Measurements from ENCODE around the gene MEG3.
A peak's percentile ranks its signal among the peaks of the same experiment; 100 is the strongest.

The MEG3 gene

GRCh38 chr14:100824901-100825712, 811 bp upstream of the MEG3 start:
- intact Hi-C loops (cut with DNase I) = no loop called here
- DNase-seq = peak in 1 of 42 donors; percentile 29

GRCh38 chr14:100826391-100827100, 628 bp downstream of the MEG3 start:
- DNase-seq = peak in 3 of 42 donors; percentile 12 to 16 (median 14)
- intact Hi-C loops (cut with DNase I) = no loop called here

GRCh38 chr14:100827101-100828021, 1.4 kb downstream of the MEG3 start:
- intact Hi-C loops (cut with DNase I) = no loop called here
- peak in 27 of 42 donors; percentile 22 to 65 (median 44) for DNase-seq

GRCh38 chr14:100828031-100828769, 2.3 kb downstream of the MEG3 start:
- DNase-seq = peak in 40 of 42 donors; percentile 21 to 82 (median 62)

GRCh38 chr14:100830681-100831080, 4.8 kb downstream of the MEG3 start:
- no peak for DNase-seq
- intact Hi-C loops (cut with DNase I) = no loop called here

More at GRCh38 chr14:100828031-100828769, 2.3 kb downstream of the MEG3 start:
- intact Hi-C loops (cut with DNase I) = no loop called here

- intact Hi-C loops (cut with DNase I) = no loop called here
- no peak for DNase-seq
Measured at GRCh38 chr14:100832311-100832960, 6.5 kb downstream of the MEG3 start.

GRCh38 chr14:100834082-100834793, 8.3 kb downstream of the MEG3 start:
- no peak for DNase-seq
- intact Hi-C loops (cut with DNase I) = no loop called here

GRCh38 chr14:100834794-100835547, 9.1 kb downstream of the MEG3 start:
- intact Hi-C loops (cut with DNase I) = no loop called here
- no peak for DNase-seq

GRCh38 chr14:100835548-100836310, 9.8 kb downstream of the MEG3 start:
- no peak for DNase-seq
- intact Hi-C loops (cut with DNase I) = no loop called here

- DNase-seq = no peak
Measured at GRCh38 chr14:100836311-100836805, 10.4 kb downstream of the MEG3 start.

GRCh38 chr14:100836941-100837804, 11.3 kb downstream of the MEG3 start:
- intact Hi-C loops (cut with DNase I) = no loop called here
- peak in 12 of 42 donors; percentile 33 to 65 (median 42) for DNase-seq

More at GRCh38 chr14:100836311-100836805, 10.4 kb downstream of the MEG3 start:
- intact Hi-C loops (cut with DNase I) = no loop called here

- intact Hi-C loops (cut with DNase I) = no loop called here
- DNase-seq = no peak
Measured at GRCh38 chr14:100837805-100838350, 12.0 kb downstream of the MEG3 start.

GRCh38 chr14:100838493-100839314, 12.8 kb downstream of the MEG3 start:
- intact Hi-C loops (cut with DNase I) = no loop called here
- no peak for DNase-seq

- intact Hi-C loops (cut with DNase I) = no loop called here
- DNase-seq = no peak
Measured at GRCh38 chr14:100839315-100839585, 13.3 kb downstream of the MEG3 start.
